ENCODE results near the gene PCDHGA8.

The PCDHGA8 gene

DNA sequence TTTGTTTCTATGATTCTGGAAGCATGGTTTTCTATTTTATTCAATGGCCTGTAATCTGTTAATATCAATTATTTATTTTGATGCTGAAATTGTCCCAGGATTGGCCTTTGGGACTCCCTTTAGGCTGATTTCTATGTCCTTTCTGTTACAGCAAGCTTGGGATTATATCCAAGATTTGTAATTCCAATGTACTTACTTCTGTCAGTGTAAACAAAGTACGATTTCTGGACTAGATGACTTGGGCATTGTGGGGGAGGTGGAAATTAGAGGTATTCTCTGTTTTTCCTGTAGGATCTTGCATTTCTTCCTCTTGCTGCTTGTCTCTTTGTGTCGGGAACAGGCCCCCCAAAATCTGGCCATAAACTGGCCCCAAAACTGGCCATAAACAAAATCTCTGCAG, 41.6 kb downstream of the PCDHGA8 start:
- no peak for DNase-seq

DNA sequence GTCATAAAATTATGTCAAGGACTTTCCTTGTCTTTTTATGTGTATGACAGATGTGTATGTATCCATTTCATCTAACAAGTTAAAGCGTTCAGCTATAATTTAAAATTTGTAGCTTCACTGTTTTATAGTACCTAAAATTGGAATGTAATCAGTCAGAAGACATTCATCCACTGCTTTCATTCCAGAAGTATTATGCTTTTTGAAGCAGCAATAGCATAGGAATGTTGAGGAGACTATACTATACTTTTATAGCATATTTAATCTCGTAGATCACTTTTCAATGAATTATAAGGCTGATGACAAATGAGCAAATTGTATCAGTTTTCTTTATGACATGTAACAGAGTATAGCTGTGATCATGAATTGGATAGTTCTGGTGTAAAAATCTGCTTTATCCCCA, 44.8 kb downstream of the PCDHGA8 start:
- DNase-seq = no peak

DNA sequence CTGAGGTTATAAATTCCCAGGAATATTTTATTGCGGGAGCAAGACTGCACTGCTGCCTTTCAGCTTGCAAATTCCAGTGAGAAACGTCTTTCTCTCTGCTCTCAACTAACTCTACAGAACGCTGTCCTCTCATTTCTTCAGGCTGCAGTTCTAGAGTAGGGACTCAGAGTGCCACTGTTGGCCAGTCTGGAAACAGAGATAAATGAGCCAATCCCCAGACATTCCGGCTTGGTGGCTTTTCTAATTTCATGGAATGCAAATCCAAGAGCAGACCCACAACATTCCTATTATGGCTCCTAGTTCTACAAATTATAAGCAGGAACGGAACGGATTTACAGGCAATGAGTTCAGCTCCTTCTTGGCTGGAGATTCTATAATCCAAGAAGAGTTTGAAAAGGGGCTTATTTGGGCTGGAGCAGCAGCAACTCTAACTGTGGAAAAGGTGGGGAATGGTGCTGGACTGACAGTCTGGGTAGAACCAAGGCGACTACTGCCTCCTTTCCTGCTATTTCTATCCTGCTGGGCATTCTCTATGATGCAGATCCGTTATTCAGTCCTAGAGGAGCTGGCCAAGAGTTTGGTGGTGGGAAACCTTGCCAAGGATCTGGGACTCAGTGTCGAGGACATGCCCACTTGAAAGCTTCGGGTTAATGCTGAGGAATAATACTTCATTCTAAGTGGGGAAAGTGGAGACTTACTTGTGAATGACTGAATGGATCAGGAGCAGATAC, 47.1 kb downstream of the PCDHGA8 start:
- no peak for DNase-seq

DNA sequence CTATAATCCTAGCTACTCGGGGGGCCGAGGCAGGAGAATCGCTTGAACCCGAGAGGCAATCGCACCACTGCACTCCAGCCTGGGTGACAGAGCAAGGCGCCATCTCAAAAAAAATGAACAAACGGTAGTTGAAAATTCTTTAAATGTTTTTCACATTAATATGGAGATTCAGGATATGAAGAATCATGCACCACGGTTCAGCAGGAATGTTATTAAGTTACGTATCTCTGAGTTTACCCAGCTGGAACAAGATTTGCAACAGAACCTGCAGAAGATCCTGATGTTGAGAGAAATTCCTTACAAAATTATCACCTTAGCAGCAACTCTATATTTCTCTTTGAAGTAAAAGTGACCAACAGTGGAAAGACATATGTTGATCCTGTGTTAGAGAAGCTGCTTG, 47.9 kb downstream of the PCDHGA8 start:
- DNase-seq = no peak

DNA sequence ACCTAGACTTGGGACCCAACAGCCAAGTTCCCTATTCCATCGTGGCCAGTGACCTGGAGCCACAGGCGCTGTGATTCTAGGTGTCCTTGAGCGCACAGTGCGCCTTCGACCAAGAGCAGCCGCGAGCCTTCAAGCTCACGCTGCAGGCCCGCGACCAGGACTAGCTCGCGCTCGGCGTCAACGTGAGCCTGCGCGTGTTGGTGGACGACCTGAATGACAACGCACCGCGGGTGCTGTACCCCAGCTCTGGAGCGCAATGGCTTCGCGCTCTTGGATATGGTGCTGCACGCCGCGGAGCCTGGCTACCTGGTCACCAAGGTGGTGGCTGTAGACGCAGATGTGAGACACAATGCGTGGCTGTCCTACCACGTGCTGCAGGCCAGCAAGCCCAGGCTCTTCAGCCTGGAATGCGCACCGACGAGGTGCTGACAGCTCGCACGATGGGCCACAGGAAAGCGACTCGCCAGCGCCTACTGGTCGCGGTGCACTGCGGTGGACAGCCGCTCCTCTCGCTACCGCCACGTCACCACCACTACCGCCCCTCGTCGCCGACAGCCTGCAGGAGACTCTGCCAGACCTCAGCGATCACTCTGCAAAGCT, 49.2 kb downstream of the PCDHGA8 start:
- DNase-seq = no peak
